GM13977 (cell line): ENCODE results near the gene PPP2R2B.

Source experiments
- DNase-seq: peaks from one replicate; pipeline ENCODE4 v3.0.0; 2012; ENCODE audit warnings: low spot score
- CTCF ChIP-seq: IDR thresholded peaks from 2 replicates; pipeline ENCODE4 v1.5.1; 2012; ENCODE audit warnings: mild to moderate bottlenecking, control low read depth; ENCODE audit not compliant: insufficient read depth; ENCODE audit errors: extremely low read depth, missing control alignments
- in situ Hi-C: fragments of 300-500 bp; cut with MboI; formaldehyde crosslinking; loops from one replicate; pipeline ENCODE4 v1.12.0; 2022; ENCODE audit warnings: low sequenced_read_pairs, low pct_unique_long_range_greater_than_20kb, mixed read lengths, inconsistent platforms; ENCODE audit not compliant: unreplicated experiment

The PPP2R2B gene

GRCh38 chr5:146894753-146895521 is 16.4 kb upstream of the PPP2R2B start:
- DNase-seq, result no peak
- TF ChIP-seq CTCF, result no peak
- in situ Hi-C loops, result no loop called here

- DNase-seq, result no peak
- no peak for TF ChIP-seq CTCF
- in situ Hi-C loops, result no loop called here
These were observed 15.4 kb upstream of the PPP2R2B start for GRCh38 chr5:146893991-146894390.

- no peak for TF ChIP-seq CTCF
- in situ Hi-C loops, result no loop called here
- no peak for DNase-seq
These were observed 13.7 kb upstream of the PPP2R2B start for GRCh38 chr5:146892231-146892630.

- in situ Hi-C loops, result no loop called here
- DNase-seq, result no peak
- no peak for TF ChIP-seq CTCF
These were observed 13.0 kb upstream of the PPP2R2B start for GRCh38 chr5:146891511-146891910.

GRCh38 chr5:146890731-146891440 is 12.3 kb upstream of the PPP2R2B start:
- no peak for TF ChIP-seq CTCF
- no peak for DNase-seq
- in situ Hi-C loops, result no loop called here

GRCh38 chr5:146890066-146890465 is 11.5 kb upstream of the PPP2R2B start:
- in situ Hi-C loops, result no loop called here
- TF ChIP-seq CTCF, result no peak
- no peak for DNase-seq
